22Rv1 (cell line): ENCODE results near the gene OR11H7.

Source experiments
- H3K27ac ChIP-seq: fragments of 450-650 bp; 2 replicates; pipeline ENCODE4 v1.5.1; 2017
- CTCF ChIP-seq: fragments of 450-650 bp; IDR thresholded peaks from 2 replicates; pipeline ENCODE4 v1.5.1; 2017; ENCODE audit warnings: mild to moderate bottlenecking
- ZFX ChIP-seq: fragments of 450-650 bp; IDR thresholded peaks from 2 replicates; pipeline ENCODE4 v1.6.1; 2017; ENCODE audit warnings: antibody characterized with exemption, borderline replicate concordance

OR11H7 gene

GRCh38 chr14:20228681-20229080 is at the start of gene OR11H7:
TSS of gene OR11H7 (plus strand) at chr14:20228981.
- no peak for TF ChIP-seq CTCF
- TF ChIP-seq ZFX, result no peak
- H3K27ac ChIP-seq, result no peak within 1 kb of the TSS

DNA sequence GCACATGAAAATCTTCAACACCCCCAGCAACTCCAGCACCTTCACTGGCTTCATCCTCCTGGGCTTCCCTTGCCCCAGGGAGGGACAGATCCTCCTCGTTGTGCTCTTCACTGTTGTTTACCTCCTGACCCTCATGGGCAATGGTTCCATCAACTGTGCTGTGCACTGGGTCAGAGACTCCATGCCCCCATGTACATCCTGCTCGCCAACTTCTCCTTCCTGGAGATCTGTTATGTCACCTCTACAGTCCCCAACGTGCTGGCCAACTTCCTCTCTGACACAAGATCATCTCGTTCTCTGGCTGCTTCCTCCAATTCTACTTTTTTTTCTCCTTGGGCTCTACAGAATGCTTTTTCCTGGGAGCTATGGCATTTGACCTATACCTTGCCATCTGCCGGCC is 49.6 kb upstream of the OR11H7 start:
- no peak overlapping the region for H3K27ac ChIP-seq
- TF ChIP-seq CTCF (no peak), ZFX (no peak)

- H3K27ac ChIP-seq, result no peak overlapping the region
- TF ChIP-seq CTCF, result no peak
- no peak for TF ChIP-seq ZFX
These were observed 48.9 kb upstream of the OR11H7 start for GRCh38 chr14:20179880-20180279.

DNA sequence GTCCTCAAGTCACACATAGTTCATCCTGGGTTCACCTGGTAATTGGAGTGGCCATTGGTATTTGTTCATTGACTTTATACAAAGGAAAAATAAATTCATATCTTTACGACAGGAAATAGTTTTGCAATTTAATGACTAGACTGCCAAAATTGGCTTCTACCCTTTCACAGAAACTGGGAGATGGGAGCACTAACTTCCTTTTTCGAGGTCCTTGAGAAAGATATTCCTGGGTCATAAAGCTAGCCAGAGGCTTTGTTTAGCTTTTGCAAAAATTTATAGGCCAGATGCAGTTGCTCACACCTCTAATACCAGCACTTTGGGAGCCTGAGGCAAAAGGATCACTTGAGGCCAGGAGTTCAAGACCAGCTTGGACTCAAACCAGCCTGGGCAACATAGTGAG is 48.3 kb upstream of the OR11H7 start:
- H3K27ac ChIP-seq, result no peak overlapping the region
- TF ChIP-seq CTCF (no peak), ZFX (no peak)

- no peak overlapping the region for H3K27ac ChIP-seq
- no peak for TF ChIP-seq ZFX
- no peak for TF ChIP-seq CTCF
These were observed 44.6 kb upstream of the OR11H7 start for GRCh38 chr14:20184181-20184580.

DNA sequence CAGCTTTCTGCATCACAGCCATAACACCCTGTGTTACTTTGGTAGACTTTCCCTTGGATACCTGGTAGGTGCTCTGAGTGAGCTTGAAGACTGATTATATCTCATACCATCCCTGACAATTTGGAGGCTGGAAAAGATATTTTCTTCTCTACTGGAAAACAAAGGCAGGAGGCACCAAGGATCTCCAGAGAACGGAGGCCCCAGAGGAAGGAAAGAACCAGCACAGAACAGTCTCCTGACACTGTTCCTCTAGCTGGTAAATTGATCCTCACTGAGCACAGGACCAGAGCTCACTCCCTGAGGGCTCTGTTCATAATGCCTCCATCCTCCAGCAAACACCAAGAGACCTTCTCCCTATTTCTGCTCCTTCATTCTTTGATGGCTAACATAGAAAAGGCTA is 38.2 kb upstream of the OR11H7 start, which contains the start of gene OR11G2:
Gene OR11G2, plus strand, starts transcription at position 301 of the 400 bp plus-strand sequence. CDS start 6,542 bp downstream, outside the sequence.
- H3K27ac ChIP-seq, result no peak within 1 kb of the TSS
- TF ChIP-seq ZFX (no peak), CTCF (no peak)

- no peak overlapping the region for H3K27ac ChIP-seq
- TF ChIP-seq ZFX, result no peak
- no peak for TF ChIP-seq CTCF
These were observed 37.4 kb upstream of the OR11H7 start for GRCh38 chr14:20191396-20191795.
